Testis (tissue), 2 donors: ENCODE measurements around the gene CTDSPL.

Source experiments
- POLR2A ChIP-seq: fragments of 450-650 bp; IDR thresholded peaks from one replicate; pipeline ENCODE4 v1.6.1; 2017; ENCODE audit warnings: antibody characterized with exemption, mild to moderate bottlenecking, moderate library complexity
- TF ChIP-seq, protein P1 (sequence below), 3 experiments: fragments of 450-650 bp in 2 of 3; fragments of 200-600 bp in 1 of 3; sonication (generic) in 1 of 3; IDR thresholded peaks; one replicate each; pipeline ENCODE4 v1.5.1; 2016 to 2019; ENCODE audit warnings: antibody characterized with exemption in 3 of 3, mild to moderate bottlenecking in 2 of 3, moderate library complexity in 1 of 3

DNA sequence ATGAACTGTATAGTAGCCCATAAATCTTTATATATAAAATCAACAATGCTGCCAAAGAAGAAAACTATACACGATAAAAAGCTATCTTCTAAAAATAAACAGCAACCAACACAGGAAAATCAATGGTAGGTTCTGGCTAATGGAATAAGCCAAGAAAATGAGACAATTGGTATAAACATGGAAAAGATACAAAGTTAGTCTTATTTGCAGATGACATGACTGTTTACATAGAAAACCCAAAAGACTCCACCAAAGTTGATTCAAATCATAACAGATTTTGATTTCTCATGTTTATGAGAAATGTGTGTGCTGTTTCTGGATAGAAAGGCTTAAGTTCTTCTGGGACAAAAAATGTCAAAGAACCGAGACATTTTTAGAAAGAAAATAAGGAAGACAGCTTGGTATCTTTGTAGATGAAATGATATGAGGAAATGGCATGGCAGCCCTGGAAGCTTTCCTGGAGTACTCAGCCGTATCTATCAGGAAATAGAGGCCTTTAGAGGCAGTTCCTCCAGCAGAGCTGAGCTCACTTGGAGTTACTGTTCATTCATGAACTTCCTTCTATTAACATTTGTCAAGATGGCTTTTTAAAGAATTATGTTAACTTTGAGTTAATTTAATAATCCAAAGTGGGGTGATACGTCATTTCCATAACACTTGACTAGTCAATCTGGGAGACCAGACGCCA lies 92.2 kb downstream of the CTDSPL start:
- TF ChIP-seq, protein P1, sequence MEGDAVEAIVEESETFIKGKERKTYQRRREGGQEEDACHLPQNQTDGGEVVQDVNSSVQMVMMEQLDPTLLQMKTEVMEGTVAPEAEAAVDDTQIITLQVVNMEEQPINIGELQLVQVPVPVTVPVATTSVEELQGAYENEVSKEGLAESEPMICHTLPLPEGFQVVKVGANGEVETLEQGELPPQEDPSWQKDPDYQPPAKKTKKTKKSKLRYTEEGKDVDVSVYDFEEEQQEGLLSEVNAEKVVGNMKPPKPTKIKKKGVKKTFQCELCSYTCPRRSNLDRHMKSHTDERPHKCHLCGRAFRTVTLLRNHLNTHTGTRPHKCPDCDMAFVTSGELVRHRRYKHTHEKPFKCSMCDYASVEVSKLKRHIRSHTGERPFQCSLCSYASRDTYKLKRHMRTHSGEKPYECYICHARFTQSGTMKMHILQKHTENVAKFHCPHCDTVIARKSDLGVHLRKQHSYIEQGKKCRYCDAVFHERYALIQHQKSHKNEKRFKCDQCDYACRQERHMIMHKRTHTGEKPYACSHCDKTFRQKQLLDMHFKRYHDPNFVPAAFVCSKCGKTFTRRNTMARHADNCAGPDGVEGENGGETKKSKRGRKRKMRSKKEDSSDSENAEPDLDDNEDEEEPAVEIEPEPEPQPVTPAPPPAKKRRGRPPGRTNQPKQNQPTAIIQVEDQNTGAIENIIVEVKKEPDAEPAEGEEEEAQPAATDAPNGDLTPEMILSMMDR (IDR thresholded peaks at IDR 0.05) = no peak
- TF ChIP-seq POLR2A = no peak
